Jurkat, Clone E6-1 (cell line): ENCODE measurements around the gene C1orf226.
"Not testable (repeated sequence)": the region's sequence is repeated elsewhere in the genome, so short reads cannot be mapped to it uniquely, and the experiment has no call there.

ENCODE experiments used
- DNase-seq: peaks from one replicate; pipeline ENCODE4 v3.0.0-alpha.2; 2011; ENCODE audit warnings: low read depth, low spot score
- H3K4me3 ChIP-seq: 2 replicates; pipeline ENCODE4 v1.5.1; 2011; ENCODE audit warnings: mild to moderate bottlenecking, low read length, control low read depth, moderate library complexity

C1orf226 gene

GRCh38 chr1:162397039-162397448 is 15.5 kb downstream of the C1orf226 start:
- DNase-seq, result no peak
- H3K4me3 ChIP-seq, result no peak overlapping the region

GRCh38 chr1:162397943-162398560 is 16.5 kb downstream of the C1orf226 start:
- no peak overlapping the region for H3K4me3 ChIP-seq
- DNase-seq, result no peak

- no peak overlapping the region for H3K4me3 ChIP-seq
- no peak for DNase-seq
These were observed 17.6 kb downstream of the C1orf226 start for GRCh38 chr1:162398999-162399580.

- DNase-seq, result no peak
- no peak overlapping the region for H3K4me3 ChIP-seq
These were observed 19.3 kb downstream of the C1orf226 start for GRCh38 chr1:162400790-162401355.

GRCh38 chr1:162404550-162405160 is 23.1 kb downstream of the C1orf226 start:
- DNase-seq, result no peak
- no peak overlapping the region for H3K4me3 ChIP-seq

GRCh38 chr1:162405800-162406199 is 24.3 kb downstream of the C1orf226 start:
- DNase-seq, result no peak
- no peak overlapping the region for H3K4me3 ChIP-seq

GRCh38 chr1:162406811-162407210 is 25.3 kb downstream of the C1orf226 start:
- DNase-seq, result no peak
- no peak overlapping the region for H3K4me3 ChIP-seq

GRCh38 chr1:162407539-162407938 is 26.0 kb downstream of the C1orf226 start:
- no peak for DNase-seq
- H3K4me3 ChIP-seq, result no peak overlapping the region

GRCh38 chr1:162412002-162412401 is 30.5 kb downstream of the C1orf226 start, which contains the start of gene SH2D1B:
Gene SH2D1B (minus strand): TSS chr1:162412136. CDS start chr1:162412016, 120 bp downstream.
- no peak for DNase-seq
- H3K4me3 ChIP-seq, result no peak within 1 kb of the TSS

GRCh38 chr1:162416215-162416614 is 34.7 kb downstream of the C1orf226 start:
- no peak overlapping the region for H3K4me3 ChIP-seq
- DNase-seq, result no peak

GRCh38 chr1:162416909-162417308 is 35.4 kb downstream of the C1orf226 start:
- DNase-seq, result no peak
- no peak overlapping the region for H3K4me3 ChIP-seq

- H3K4me3 ChIP-seq, result no peak overlapping the region
- no peak for DNase-seq
These were observed 36.1 kb downstream of the C1orf226 start for GRCh38 chr1:162417650-162418049.

GRCh38 chr1:162418584-162418983 is 37.1 kb downstream of the C1orf226 start:
- H3K4me3 ChIP-seq, DNase-seq: not testable (repeated sequence)

GRCh38 chr1:162419450-162419931 is 38.0 kb downstream of the C1orf226 start:
- H3K4me3 ChIP-seq, DNase-seq: not testable (repeated sequence)

GRCh38 chr1:162420120-162420519 is 38.6 kb downstream of the C1orf226 start:
- DNase-seq, result no peak
- H3K4me3 ChIP-seq, result no peak overlapping the region

- no peak overlapping the region for H3K4me3 ChIP-seq
- no peak for DNase-seq
These were observed 40.0 kb downstream of the C1orf226 start for GRCh38 chr1:162421258-162422164.

GRCh38 chr1:162422662-162423375 is 41.3 kb downstream of the C1orf226 start:
- no peak for DNase-seq
- no peak overlapping the region for H3K4me3 ChIP-seq

- no peak for DNase-seq
- no peak overlapping the region for H3K4me3 ChIP-seq
These were observed 49.1 kb downstream of the C1orf226 start for GRCh38 chr1:162430583-162430982.
